Stimulated activated CD4-positive, alpha-beta T cell treated with anti-CD3 and anti-CD28 coated beads, Interleukin-15, amount 100 ng/mL, for 48 hours (primary cell): ENCODE data around the gene IKBKG.
"Not testable (repeated sequence)": the region's sequence is repeated elsewhere in the genome, so short reads cannot be mapped to it uniquely, and the experiment has no call there.

Experiments used
- DNase-seq, 2 donors: peaks; one replicate each; pipeline ENCODE4 v3.0.0-alpha.2; 2020; ENCODE audit warnings: low read depth in 2 of 2

The IKBKG gene

DNA sequence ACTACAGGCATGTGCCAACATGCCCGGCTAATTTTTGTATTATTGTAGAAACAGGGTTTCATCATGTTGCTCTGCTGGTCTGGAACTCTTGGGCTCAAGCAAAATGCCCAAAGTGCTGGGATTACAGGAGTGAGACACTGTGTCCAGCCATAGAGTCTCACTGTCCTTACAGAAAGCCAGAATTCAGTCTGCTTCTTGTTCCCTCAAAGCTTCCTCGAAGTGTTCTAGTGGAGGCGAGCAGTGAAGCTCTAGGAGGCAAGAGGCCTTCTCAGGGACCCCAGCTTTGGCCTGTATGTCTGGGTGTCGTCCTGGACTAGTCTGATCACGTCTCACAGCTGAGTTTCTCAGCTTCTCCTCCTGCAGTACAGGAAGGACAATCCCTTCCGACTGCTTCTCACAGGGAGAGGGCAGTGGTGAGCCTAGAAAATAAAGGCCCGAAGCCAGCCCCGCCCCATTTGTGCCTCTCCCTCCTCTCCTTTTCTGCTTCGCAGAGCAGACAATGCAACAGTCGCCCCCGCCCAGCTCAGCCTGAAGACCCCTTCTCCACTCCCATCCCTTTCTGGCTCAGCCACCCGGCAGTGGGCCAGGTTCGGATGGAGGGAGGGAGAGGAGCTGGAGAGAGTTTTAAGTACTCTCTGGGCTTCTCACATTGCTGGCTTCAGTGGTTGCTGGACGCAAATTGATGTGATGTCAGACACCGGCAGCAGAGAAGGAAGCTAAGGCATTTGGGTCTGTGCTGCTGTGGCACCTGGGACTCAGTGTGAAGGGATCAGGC lies 20.3 kb upstream of the IKBKG start:
- peak; percentile 25 to 50 for DNase-seq

DNA sequence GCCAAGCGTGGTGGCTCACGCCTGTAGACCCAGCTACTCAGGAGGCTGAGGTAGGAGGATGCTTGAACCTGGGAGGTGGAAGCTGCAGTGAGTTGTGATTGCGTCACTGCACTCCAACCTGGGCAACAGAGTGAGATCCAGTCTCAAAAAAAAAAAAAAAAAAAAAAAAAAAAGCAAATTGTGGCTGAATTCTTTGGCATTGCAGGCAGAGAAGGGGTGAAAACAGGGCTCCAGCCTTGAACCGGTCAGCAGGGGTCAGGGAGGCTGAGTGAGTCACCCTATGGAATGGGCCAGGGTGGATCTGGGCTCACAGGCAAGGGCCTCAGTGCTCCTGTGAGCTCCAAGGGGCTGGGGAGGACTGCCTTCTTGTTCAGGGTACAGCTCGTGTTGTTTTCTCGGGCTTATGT lies 18.2 kb upstream of the IKBKG start:
- DNase-seq = no peak

DNA sequence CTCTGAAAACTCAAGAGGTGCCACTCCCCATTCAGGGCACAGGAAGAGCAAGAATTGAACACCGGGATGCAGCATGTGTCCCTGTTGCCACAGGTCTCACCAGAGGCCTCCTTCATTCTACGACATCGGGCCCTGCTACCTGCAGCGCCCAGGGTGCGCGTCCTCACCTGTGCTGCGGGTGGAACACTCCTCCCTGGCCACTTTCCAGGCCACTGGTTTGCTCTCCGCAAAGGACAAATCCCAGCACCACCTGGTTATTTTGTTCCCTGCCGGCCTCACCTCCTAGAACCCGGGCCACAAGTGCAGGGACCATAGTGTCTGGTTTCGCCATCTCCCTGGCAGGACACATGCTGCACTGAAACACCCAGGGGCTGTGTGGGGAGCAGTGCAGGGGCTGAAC lies 17.1 kb upstream of the IKBKG start:
- DNase-seq = no peak

DNA sequence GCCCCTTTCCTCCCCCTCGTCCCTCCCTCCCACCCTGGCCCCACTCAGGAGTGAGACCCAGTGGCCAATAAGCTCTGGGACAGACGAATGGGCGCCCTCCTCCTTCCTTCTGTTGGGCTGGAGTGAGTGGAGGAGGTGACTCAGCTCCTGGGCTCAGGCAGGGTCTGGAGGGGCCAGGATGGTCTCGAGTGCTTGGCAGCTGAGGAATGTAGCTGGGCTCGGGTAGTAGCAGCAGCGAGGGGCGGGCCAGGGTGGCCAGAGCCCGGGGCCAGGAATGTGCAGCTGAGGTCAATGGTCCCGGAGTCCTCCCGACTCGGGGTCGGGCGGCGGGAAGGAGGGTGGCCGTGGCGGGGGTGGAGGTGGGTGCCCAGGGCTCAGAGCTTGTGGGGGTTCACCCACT lies 15.8 kb upstream of the IKBKG start:
- DNase-seq = no peak

DNA sequence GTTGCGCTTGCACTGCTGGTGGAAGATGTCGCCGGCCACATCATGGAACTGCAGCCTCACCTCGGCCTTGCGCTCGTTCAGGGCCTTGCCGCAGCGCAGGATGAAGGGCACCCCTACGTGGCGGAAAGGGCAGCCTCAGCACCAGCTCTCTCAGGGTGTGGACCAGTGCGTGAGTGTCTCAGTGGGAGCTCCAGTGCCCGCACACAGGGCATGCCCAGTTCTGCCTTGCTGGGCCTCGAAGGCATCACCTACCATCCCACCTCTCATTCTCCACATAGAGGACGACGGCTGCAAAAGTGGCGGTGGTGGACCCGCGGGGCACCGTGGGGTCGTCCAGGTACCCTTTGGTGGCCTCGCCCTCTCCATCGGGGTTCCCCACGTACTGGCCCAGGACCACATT lies 14.7 kb upstream of the IKBKG start:
- no peak for DNase-seq

DNA sequence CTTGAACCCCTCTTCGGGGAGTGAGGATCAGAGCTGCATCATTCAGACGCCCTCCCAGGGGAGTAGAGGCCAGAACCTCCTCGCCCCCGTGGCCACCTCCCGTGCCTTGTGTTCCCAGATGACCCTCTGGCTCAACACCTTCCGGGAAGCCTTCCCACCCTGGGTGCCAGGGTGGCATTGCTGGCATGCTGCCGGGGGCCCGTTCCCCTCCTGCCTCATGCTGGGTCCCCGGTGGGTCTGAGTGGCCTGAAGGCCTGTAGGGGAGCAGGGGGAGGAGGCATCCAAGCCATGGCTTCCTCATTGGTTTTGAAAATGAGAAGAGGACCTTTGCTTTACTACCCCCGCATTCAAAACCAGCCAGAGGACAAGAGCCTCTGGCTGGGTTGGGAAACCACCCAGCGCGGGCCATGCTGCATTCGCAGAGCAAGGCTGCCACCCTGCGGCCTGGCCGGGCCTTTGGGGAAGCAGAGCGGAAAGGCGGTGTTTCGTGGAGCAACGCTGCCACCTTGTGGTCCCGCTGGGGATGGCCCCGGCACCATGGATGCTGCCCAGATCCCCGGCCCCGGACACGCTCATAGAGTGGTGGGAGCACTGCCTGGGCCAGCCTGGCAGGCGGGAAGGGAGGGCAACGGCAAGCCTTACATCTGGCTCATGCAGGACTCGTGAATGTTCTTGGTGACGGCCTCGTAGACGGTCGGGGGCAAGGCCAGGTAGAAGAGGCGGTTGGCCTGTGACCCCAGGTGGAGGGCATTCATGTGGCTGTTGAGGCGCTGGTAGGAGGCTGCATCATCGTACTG lies 12.7 kb upstream of the IKBKG start:
- peak; percentile 78 to 86 for DNase-seq

DNA sequence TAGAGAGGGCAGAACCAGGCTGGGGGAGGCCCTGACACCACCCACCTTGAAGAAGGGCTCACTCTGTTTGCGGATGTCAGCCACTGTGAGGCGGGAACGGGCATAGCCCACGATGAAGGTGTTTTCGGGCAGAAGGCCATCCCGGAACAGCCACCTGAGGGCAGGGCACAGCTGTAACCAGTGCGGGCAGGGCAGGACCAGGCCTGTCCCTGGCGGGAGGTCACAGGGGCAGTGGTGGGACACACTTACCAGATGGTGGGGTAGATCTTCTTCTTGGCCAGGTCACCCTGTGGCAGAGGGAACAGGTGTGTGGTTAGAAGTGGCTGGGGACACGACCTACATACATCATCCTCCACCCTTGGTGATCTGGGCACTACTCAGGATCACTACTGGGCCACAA lies 11.5 kb upstream of the IKBKG start:
- no peak for DNase-seq

DNA sequence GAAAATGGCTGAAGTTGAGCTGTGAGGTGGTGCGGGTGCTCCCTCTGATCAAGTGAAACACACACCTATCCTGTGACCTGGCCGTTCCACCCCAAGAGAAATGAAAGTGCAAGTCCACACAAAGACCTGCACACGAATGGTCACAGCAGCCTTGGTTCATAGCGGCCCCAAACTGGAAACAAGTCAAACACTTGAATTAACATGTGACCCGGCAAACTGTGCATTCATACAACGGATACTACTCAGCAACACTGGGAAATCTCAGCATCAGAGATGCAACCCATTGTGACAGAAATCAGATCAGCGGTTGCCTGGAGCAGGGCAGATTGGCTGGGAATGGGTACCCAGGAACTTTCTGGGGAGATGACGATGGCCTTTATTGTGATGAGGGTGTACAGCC lies 8.3 kb upstream of the IKBKG start:
- no peak for DNase-seq

DNA sequence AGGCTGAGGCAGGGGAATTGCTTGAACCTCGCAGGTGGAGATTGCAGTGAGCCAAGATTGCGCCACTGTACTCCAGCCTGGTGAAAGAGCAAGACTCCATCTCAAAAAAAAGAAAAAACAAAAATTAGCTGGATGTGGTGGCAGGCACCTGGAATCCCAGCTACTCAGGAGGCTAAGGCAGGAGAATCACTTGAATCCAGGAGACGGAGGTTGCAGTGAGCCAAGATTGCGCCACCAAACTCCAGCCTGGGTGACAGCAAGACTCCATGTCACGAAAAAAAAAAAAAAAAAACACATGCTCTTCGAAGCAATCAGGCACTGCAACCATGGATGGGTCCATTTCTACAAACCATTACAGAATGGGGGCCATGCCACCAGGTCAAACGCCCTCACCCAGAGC lies 7.1 kb upstream of the IKBKG start:
- DNase-seq = not testable (repeated sequence)

DNA sequence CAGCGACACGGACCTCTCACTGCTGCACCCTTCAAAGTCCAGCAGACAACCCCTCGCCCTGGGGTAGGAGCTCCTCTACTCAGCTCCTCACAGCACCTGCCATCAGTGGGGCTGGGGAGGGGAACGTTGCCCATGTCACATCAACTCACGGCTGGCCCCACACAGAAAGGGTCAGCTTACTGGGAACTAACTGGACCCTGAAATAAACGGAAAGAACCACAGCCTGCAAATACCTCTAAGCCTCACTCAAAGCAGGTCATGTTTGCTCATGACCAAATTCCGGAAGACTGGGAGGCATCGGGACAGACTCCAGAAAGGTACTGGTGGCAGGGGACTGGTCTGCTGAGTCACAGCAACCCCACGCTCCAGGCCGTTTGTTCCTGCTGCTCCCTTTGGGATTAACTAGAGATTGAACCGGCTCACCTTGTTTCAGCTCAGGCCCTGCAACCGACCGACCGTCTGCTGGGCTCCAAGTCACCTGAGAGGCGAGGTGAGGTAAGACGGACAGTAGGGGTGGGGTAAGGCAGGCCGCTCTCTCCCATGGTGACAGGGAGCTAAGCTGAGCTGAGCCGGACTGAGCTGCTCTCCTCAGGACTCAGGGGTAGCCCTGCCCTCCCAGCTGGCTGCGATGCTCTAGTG lies 6.4 kb upstream of the IKBKG start:
- DNase-seq = no peak

DNA sequence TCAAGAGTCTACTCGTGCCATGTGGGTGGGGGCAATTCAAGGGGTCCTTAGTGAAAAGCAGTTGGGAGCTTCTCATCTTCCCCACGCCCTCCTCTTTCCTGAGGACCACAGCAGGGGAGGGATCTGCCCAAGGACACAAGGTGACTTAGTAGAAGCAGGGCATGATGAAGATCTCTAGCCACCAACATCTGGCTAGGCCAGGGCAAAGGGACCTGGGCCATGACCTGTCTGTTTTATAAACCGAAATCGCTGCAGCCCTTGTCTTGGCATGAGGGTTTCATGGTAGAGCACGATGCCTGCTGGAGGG lies 5.9 kb upstream of the IKBKG start:
- no peak for DNase-seq

DNA sequence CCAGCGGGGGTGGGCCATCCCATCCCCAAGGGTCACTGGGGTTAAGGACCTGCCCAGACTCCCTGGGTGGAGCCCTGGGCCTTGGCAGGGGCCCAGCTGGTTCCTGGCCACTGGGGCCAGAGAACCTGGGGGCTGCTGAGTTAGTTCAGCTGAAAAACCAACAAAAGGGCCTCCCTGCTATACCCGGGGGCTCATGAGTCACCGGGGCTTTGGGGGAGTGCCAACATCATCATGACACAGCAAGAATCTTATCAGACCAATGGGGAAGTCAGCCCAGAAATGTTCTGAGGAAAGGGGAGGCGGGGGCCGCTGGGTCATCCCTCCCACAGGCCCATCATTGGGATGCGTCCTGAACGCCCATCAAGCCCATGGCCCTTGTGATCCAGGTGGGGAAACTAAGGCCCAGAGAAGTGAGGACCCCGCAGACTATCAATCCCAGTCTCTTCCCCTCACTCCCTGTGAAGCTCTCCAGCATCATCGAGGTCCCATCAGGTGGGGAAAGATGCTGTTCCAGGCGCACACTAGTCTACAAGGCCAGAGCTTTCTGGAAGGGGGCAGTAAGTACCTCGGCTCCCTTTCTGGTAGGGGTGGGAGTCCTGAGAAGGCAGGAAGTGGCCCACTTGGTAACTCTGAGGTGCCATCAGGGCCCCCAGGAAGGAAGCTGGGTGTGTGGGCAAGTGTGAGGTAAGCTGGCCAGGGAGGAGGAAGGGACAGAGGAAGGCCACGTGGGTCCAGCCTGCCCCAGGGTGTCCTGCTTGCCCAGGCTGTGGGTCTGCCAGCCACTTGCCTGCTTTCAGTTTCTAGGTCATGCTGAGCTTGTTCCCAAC lies 5.3 kb upstream of the IKBKG start:
- no peak for DNase-seq

DNA sequence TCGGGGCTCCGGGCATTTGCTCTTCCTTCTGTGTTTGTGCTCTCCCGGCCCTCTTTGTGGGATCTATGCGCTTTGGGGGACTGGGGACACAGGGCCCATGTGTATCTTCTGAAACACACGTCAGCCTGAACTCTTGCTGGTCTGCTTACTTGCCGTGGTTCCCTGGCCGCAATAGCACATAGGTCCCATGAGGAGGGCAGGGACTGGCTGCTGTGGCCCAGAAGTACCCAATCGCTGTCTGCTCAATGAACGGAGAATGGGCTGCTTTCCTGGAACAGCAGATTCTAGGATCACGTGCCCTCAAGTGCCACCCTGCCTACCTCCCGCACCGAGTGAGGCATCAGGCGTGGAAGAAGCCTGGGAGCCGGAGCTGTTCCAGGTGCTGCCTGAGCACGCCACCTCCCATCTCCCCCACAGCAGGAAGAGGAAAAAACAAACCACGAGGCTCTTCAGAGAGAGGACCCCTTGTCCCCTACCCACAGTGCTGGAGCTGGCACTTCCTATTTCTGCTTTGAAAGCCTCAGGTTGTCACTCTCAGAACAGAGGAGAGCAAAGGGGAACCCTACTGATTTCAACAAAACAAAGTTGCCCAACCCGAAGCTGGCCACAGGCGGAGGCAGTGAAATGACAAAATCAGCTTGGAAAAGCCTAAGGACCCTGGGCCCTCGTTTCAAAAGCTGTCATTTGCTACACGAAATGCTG lies 4.5 kb upstream of the IKBKG start:
- DNase-seq = no peak

DNA sequence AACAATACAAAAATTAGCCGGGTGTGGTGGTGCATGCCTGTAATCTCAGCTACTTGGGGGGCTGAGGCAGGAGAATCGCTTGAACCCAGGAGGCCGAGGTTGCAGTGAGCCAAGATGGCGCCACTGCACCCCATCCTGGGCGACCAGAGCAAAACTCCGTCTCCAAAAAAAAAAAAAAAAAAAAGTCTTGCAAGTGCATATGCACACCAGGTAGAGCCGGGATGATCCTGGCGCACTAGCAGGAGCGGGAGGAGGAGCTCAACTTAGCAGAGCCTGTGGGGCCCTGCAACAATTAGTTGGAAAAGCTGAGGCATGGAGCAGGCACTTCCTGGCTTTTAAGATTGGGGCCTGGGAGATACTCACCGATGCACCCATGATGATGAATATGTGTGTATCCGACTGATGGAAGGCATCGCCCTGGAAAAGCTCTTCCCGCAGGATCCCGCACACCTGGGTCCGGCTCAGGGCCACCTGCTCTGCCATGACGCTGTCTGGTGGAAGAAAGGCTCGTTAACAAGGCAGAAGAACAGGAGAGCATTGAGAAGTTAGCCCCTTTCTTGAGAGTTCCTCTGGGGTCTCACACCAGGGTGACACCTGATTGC lies 1.6 kb upstream of the IKBKG start:
- no peak for DNase-seq

DNA sequence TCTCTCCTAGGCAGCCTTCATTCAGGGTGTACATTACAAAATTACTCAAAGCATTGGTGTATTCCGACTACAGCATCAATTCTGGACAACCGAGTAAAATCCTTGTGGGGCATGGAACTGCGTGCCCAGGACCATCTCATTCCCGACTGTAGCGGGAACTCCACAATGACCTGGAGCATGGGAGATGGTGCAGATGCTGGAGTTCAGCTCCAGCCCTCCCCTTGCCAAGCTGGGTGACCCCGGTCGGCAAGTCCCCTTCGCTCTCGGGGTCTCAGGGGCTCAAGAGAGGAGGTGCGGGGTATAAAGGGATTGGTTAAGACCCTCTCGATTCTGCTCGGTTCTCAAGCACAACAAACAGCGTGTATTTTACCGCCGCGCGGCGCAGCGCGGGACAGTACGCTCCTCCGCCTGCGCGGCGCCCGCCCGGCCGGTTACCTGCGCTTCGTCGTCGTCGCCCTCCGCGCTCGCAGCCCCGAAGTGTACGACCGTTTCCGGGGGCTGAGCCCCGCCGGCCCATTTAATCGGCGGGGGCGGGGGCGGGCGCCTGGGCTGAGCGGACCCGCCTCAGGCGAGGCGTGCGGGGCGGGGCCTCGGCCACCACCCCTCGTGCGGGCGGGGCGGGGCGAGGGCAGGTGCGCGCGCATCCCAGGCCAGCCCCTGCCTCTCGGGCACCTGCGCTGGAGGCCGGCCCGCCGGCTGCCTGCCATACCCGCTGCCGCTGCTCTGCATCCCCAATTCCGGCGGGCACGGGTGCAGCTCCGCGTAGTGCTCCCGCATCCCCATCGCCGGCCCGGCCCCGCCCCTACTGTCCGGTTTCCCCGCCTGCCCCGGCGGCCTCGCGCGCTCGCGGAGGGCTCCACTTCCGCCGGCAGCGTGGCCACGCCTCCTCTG lies 821 bp upstream of the IKBKG start, which contains the start of gene G6PD:
G6PD (minus strand) TSS at position 493 of the 891 bp plus-strand sequence. CDS start 691 bp downstream, outside the sequence.
- peak in 1 of 2 donors; percentile 73 for DNase-seq

DNA sequence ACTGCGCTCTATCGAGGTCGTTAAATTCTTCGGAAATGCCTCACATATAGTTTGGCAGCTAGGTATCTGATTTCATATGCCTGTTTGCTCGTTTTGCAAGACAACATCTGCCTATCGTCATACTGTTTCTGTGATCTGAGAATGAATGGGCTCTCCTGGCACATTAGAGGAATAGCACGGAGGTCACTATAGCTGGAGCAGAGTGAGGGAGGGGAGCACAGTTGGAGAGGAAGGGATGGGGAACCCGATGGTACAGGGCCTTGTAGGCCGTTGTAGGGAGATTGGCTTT lies 552 bp downstream of the IKBKG start:
- DNase-seq = no peak

DNA sequence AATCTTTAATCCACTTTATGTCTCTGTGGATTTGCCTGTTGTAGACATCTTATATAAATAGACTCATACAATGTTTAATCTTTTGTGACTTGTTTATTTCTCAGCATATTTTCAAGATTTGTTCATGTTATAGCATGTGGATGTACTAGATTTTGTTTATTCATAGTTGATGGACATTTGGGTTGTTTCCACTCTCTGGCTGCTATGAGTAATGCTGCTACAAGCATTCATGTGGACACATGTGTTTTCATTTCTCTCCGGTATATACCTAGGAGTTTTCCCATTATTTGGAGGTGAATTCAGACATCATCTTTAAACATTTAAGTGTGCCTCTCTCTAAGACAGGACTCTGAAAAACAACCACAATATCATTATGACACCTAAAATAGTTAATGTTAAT lies 2.3 kb downstream of the IKBKG start:
- no peak for DNase-seq

DNA sequence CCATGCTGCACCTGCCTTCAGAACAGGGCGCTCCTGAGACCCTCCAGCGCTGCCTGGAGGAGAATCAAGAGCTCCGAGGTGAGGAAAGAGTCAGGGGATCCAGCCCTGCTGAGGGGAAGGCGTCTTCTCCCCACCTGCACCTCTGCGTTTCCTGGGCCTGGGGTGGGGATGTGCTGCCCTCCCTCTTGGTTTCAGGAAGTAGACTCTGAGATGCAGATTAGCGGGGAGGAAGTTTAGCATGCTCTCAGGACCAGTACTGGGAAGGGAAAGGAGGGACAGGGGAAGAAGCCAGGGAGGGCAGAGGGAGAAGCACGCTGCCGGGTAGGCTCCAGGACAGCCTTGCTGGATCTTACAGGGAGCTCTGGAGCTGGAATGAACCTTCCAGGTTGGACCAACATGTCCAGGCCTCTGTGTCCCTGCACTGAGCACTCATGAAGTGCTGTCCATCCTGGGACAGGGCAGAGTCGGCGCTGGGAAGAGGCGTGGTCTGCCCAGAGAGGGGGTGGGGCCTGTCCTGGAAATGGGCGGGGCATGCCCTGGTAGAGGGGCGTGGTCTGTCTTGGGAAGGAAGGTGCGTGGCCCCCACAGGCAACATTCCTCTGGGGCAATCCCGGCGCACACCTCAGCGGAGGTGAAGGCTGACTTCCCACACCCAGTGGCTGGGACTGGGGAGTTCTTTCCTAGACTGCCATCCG lies 4.8 kb downstream of the IKBKG start:
- not testable (repeated sequence) for DNase-seq

DNA sequence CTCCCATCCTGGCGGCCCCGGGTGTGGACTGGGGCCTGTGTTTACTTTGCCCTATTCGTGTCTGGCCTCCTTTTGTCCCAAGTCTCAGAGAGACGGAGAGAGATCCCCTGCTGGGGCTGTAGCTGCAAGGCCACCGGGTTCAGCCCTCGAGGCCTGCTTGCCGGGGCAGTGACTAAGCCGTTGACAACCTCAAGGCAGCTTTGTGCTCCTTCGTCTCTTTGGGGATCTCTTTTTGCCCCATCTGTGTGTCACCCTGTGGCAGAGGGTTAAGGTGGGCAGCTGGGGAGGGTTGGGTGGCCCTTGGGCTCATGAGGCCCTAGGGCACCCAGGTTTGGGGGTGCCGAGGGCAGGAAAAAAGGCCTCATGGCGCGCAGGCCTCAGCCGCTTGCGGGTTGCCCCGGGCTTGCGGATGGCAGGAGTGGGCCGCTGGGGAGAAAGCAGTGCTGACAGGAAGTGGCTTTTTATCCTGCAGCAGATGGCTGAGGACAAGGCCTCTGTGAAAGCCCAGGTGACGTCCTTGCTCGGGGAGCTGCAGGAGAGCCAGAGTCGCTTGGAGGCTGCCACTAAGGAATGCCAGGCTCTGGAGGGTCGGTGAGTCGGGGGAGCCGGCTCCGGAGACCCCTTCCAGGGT lies 10.8 kb downstream of the IKBKG start:
- not testable (repeated sequence) for DNase-seq
